Measurements from ENCODE around the gene CAMK1D. TPM values are rescaled to one million over a fixed set of nuclear protein-coding genes. Genes with fewer than 3 reads are reported as not detected.

Gene CAMK1D
- total and polyA plus RNA-seq, 2 experiments from 2014 or later = 4.6 to 7.2 TPM

DNA sequence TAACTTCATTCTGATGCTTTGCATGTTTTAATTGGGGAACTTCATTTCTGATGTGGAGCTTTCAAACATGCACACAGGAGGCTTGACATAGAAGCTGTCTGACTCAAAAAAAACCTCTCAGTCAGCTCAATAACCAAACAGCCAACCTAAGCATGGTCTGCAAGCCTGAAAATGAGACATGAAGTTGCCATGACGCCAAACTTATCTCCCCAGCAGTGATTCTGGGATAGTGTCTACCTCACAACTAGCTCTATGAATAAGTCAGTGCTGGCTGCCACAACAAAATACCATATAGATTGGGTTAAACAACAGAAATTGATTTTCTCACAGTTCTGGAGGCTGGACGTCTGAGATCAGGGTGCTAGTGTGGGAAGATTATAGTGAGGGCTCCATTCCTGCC, 408.0 kb downstream of the CAMK1D start:
- no peak overlapping the region for H3K4me3 Mint-ChIP-seq
- H3K27ac ChIP-seq (ENCODE audit: low read depth) = no peak overlapping the region
- no peaks in the 10 kb centered on the region for H3K79me2 ChIP-seq (replicated peaks; ENCODE audit: insufficient read depth)
- peaks cover 2% of the 10 kb centered on the region for H3K27me3 Mint-ChIP-seq (ENCODE audit: insufficient read depth, low read depth, poor library complexity)
- H3K9me3 Mint-ChIP-seq = no peaks in the 10 kb centered on the region; the same call in 1 of the 3 replicates
- DNase-seq (ENCODE audit: low spot score) (no peak), ATAC-seq (no peak)
- H3K4me3 ChIP-seq = no peak overlapping the region
- no peaks in the 10 kb centered on the region for H4K20me1 ChIP-seq (replicated peaks; ENCODE audit: insufficient read depth)
- no peaks in the 10 kb centered on the region for H3K4me1 Mint-ChIP-seq
- no peaks in the 10 kb centered on the region for H3K36me3 ChIP-seq (ENCODE audit: insufficient read depth)
- H3F3A ChIP-seq (replicated peaks; ENCODE audit: low read depth) = no peaks in the 10 kb centered on the region
- H2AFZ ChIP-seq = no peak overlapping the region
- H3K27ac Mint-ChIP-seq = no peak overlapping the region
- no peaks in the 10 kb centered on the region for H3K27me3 ChIP-seq (ENCODE audit: insufficient read depth)
- no peaks in the 10 kb centered on the region for H3K36me3 Mint-ChIP-seq (ENCODE audit: low read depth)
- no peaks in the 10 kb centered on the region for H3K9me2 ChIP-seq (ENCODE audit: insufficient read depth)
- no peaks in the 10 kb centered on the region for H3K4me1 ChIP-seq (ENCODE audit: insufficient read depth)
- TF ChIP-seq STAT1 (IDR thresholded peaks at IDR 0.05; ENCODE audit: unreplicated experiment) = no peak
- no peak for TF ChIP-seq ZNF331 (CRISPR knock-in tag; IDR thresholded peaks at IDR 0.05; ENCODE audit: low read depth)
- TF ChIP-seq, protein P1, sequence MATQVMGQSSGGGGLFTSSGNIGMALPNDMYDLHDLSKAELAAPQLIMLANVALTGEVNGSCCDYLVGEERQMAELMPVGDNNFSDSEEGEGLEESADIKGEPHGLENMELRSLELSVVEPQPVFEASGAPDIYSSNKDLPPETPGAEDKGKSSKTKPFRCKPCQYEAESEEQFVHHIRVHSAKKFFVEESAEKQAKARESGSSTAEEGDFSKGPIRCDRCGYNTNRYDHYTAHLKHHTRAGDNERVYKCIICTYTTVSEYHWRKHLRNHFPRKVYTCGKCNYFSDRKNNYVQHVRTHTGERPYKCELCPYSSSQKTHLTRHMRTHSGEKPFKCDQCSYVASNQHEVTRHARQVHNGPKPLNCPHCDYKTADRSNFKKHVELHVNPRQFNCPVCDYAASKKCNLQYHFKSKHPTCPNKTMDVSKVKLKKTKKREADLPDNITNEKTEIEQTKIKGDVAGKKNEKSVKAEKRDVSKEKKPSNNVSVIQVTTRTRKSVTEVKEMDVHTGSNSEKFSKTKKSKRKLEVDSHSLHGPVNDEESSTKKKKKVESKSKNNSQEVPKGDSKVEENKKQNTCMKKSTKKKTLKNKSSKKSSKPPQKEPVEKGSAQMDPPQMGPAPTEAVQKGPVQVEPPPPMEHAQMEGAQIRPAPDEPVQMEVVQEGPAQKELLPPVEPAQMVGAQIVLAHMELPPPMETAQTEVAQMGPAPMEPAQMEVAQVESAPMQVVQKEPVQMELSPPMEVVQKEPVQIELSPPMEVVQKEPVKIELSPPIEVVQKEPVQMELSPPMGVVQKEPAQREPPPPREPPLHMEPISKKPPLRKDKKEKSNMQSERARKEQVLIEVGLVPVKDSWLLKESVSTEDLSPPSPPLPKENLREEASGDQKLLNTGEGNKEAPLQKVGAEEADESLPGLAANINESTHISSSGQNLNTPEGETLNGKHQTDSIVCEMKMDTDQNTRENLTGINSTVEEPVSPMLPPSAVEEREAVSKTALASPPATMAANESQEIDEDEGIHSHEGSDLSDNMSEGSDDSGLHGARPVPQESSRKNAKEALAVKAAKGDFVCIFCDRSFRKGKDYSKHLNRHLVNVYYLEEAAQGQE (IDR thresholded peaks at IDR 0.05; ENCODE audit: unreplicated experiment) = no peak
- TF ChIP-seq NANOG (IDR thresholded peaks at IDR 0.05; ENCODE audit: borderline replicate concordance) = no peak
- TF ChIP-seq EZH2 (IDR thresholded peaks at IDR 0.05; ENCODE audit: low read depth, unreplicated experiment) = no peak
- TF ChIP-seq, protein P2, sequence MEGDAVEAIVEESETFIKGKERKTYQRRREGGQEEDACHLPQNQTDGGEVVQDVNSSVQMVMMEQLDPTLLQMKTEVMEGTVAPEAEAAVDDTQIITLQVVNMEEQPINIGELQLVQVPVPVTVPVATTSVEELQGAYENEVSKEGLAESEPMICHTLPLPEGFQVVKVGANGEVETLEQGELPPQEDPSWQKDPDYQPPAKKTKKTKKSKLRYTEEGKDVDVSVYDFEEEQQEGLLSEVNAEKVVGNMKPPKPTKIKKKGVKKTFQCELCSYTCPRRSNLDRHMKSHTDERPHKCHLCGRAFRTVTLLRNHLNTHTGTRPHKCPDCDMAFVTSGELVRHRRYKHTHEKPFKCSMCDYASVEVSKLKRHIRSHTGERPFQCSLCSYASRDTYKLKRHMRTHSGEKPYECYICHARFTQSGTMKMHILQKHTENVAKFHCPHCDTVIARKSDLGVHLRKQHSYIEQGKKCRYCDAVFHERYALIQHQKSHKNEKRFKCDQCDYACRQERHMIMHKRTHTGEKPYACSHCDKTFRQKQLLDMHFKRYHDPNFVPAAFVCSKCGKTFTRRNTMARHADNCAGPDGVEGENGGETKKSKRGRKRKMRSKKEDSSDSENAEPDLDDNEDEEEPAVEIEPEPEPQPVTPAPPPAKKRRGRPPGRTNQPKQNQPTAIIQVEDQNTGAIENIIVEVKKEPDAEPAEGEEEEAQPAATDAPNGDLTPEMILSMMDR (conservative IDR thresholded peaks at IDR 0.05; ENCODE audit: low read depth in 2 of 2) = no peak
- TF ChIP-seq, protein P3, sequence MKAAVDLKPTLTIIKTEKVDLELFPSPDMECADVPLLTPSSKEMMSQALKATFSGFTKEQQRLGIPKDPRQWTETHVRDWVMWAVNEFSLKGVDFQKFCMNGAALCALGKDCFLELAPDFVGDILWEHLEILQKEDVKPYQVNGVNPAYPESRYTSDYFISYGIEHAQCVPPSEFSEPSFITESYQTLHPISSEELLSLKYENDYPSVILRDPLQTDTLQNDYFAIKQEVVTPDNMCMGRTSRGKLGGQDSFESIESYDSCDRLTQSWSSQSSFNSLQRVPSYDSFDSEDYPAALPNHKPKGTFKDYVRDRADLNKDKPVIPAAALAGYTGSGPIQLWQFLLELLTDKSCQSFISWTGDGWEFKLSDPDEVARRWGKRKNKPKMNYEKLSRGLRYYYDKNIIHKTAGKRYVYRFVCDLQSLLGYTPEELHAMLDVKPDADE (IDR thresholded peaks at IDR 0.05) = no peak
- TF ChIP-seq CREB1 (CRISPR knock-in tag; IDR thresholded peaks at IDR 0.05; ENCODE audit: low read depth) = no peak
- no peak for TF ChIP-seq POLR2AphosphoS5 (IDR thresholded peaks at IDR 0.05; ENCODE audit: low read depth)
- TF ChIP-seq JUNB (IDR thresholded peaks at IDR 0.05; ENCODE audit: unreplicated experiment) = no peak
- TF ChIP-seq EZH2phosphoT487 (IDR thresholded peaks at IDR 0.05; ENCODE audit: unreplicated experiment) = no peak
- TF ChIP-seq ZNF114 (CRISPR knock-in tag; IDR thresholded peaks at IDR 0.05) = no peak
- TF ChIP-seq, protein P4, sequence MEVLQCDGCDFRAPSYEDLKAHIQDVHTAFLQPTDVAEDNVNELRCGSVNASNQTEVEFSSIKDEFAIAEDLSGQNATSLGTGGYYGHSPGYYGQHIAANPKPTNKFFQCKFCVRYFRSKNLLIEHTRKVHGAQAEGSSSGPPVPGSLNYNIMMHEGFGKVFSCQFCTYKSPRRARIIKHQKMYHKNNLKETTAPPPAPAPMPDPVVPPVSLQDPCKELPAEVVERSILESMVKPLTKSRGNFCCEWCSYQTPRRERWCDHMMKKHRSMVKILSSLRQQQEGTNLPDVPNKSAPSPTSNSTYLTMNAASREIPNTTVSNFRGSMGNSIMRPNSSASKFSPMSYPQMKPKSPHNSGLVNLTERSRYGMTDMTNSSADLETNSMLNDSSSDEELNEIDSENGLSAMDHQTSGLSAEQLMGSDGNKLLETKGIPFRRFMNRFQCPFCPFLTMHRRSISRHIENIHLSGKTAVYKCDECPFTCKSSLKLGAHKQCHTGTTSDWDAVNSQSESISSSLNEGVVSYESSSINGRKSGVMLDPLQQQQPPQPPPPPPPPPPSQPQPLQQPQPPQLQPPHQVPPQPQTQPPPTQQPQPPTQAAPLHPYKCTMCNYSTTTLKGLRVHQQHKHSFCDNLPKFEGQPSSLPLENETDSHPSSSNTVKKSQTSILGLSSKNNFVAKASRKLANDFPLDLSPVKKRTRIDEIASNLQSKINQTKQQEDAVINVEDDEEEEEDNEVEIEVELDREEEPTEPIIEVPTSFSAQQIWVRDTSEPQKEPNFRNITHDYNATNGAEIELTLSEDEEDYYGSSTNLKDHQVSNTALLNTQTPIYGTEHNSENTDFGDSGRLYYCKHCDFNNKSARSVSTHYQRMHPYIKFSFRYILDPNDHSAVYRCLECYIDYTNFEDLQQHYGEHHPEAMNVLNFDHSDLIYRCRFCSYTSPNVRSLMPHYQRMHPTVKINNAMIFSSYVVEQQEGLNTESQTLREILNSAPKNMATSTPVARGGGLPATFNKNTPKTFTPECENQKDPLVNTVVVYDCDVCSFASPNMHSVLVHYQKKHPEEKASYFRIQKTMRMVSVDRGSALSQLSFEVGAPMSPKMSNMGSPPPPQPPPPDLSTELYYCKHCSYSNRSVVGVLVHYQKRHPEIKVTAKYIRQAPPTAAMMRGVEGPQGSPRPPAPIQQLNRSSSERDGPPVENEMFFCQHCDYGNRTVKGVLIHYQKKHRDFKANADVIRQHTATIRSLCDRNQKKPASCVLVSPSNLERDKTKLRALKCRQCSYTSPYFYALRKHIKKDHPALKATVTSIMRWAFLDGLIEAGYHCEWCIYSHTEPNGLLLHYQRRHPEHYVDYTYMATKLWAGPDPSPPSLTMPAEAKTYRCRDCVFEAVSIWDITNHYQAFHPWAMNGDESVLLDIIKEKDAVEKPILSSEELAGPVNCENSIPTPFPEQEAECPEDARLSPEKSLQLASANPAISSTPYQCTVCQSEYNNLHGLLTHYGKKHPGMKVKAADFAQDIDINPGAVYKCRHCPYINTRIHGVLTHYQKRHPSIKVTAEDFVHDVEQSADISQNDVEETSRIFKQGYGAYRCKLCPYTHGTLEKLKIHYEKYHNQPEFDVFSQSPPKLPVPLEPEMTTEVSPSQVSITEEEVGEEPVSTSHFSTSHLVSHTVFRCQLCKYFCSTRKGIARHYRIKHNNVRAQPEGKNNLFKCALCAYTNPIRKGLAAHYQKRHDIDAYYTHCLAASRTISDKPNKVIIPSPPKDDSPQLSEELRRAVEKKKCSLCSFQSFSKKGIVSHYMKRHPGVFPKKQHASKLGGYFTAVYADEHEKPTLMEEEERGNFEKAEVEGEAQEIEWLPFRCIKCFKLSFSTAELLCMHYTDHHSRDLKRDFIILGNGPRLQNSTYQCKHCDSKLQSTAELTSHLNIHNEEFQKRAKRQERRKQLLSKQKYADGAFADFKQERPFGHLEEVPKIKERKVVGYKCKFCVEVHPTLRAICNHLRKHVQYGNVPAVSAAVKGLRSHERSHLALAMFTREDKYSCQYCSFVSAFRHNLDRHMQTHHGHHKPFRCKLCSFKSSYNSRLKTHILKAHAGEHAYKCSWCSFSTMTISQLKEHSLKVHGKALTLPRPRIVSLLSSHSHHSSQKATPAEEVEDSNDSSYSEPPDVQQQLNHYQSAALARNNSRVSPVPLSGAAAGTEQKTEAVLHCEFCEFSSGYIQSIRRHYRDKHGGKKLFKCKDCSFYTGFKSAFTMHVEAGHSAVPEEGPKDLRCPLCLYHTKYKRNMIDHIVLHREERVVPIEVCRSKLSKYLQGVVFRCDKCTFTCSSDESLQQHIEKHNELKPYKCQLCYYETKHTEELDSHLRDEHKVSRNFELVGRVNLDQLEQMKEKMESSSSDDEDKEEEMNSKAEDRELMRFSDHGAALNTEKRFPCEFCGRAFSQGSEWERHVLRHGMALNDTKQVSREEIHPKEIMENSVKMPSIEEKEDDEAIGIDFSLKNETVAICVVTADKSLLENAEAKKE (CRISPR knock-in tag; IDR thresholded peaks at IDR 0.05) = no peak
- no peak overlapping the region for H3K4me2 ChIP-seq
